Measurements from ENCODE around the gene MYL9.

- no peak for TF ChIP-seq TAF1 (IDR thresholded peaks at IDR 0.05; ENCODE audit: borderline replicate concordance, low read depth, low read length)
- no peak for TF ChIP-seq POLR2AphosphoS5 (IDR thresholded peaks at IDR 0.05; ENCODE audit: low read depth, low read length)
Observed at GRCh38 chr20:36546111-36546736, 4.9 kb downstream of the MYL9 start.

Data from GM12892 (cell line).